Fibroblast of villous mesenchyme (primary cell): ENCODE data around the gene TMPRSS7. TPM values are rescaled to one million over a fixed set of nuclear protein-coding genes. Genes with fewer than 3 reads are reported as not detected.
"Not testable (repeated sequence)": the region's sequence is repeated elsewhere in the genome, so short reads cannot be mapped to it uniquely, and the experiment has no call there.

Experiments used
- DNase-seq: peaks from one replicate; pipeline ENCODE4 v3.0.0-alpha.2; 2010; ENCODE audit warnings: low read depth
- H3K4me3 ChIP-seq: 2 replicates; pipeline ENCODE4 v1.5.1; 2011; ENCODE audit warnings: low read depth, mild to moderate bottlenecking, low read length
- total RNA-seq: library from RNA; depleted of rRNA; stranded (reverse); fragments of >200 nt; gene quantifications from 2 replicates; pipeline ENCODE4 v1.2.3, GENCODE V29; 2012
- TF ChIP-seq, protein P1 (sequence below): IDR thresholded peaks from 2 replicates; pipeline ENCODE4 v1.5.1; 2012; ENCODE audit warnings: low read depth, mild to moderate bottlenecking, low read length; ENCODE audit not compliant: insufficient read depth

The TMPRSS7 gene
- total RNA-seq, 1 donor, result not detected

- TF ChIP-seq, protein P1, sequence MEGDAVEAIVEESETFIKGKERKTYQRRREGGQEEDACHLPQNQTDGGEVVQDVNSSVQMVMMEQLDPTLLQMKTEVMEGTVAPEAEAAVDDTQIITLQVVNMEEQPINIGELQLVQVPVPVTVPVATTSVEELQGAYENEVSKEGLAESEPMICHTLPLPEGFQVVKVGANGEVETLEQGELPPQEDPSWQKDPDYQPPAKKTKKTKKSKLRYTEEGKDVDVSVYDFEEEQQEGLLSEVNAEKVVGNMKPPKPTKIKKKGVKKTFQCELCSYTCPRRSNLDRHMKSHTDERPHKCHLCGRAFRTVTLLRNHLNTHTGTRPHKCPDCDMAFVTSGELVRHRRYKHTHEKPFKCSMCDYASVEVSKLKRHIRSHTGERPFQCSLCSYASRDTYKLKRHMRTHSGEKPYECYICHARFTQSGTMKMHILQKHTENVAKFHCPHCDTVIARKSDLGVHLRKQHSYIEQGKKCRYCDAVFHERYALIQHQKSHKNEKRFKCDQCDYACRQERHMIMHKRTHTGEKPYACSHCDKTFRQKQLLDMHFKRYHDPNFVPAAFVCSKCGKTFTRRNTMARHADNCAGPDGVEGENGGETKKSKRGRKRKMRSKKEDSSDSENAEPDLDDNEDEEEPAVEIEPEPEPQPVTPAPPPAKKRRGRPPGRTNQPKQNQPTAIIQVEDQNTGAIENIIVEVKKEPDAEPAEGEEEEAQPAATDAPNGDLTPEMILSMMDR, result no peak
- no peak for DNase-seq
- H3K4me3 ChIP-seq, result no peak overlapping the region
Measured at GRCh38 chr3:112027142-112027541, 7.4 kb upstream of the TMPRSS7 start.

DNA sequence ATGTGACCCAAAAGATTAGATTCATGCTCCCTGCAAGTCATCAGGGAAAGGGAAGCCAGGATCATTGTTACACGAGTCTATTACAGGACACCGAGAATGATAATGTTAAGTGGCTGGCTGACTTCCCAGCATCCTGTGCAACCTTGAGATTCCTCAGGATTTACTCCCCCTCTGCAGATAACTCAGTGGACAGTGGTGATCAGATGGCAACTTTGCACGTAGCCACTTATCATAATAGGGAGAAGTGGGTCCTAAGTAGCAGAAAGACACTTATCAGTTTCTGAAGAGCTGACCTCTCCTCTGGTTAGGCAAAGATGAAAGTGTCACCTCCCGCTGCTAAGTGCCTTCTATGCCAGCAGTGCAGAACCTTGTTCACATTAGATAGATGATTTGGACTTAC is 6.7 kb upstream of the TMPRSS7 start:
- DNase-seq, result no peak
- TF ChIP-seq, protein P1, result no peak
- H3K4me3 ChIP-seq, result no peak overlapping the region

GRCh38 chr3:112030901-112031300 is 3.6 kb upstream of the TMPRSS7 start:
- no peak overlapping the region for H3K4me3 ChIP-seq
- TF ChIP-seq, protein P1, result no peak

GRCh38 chr3:112032098-112032731 is 2.3 kb upstream of the TMPRSS7 start:
- TF ChIP-seq, protein P1, result no peak
- H3K4me3 ChIP-seq, result no peak overlapping the region
- no peak for DNase-seq

More at GRCh38 chr3:112030901-112031300, 3.6 kb upstream of the TMPRSS7 start:
- DNase-seq, result no peak

- TF ChIP-seq, protein P1, result no peak
- no peak for DNase-seq
- no peak overlapping the region for H3K4me3 ChIP-seq
Measured at GRCh38 chr3:112035241-112035640, 705 bp downstream of the TMPRSS7 start.

DNA sequence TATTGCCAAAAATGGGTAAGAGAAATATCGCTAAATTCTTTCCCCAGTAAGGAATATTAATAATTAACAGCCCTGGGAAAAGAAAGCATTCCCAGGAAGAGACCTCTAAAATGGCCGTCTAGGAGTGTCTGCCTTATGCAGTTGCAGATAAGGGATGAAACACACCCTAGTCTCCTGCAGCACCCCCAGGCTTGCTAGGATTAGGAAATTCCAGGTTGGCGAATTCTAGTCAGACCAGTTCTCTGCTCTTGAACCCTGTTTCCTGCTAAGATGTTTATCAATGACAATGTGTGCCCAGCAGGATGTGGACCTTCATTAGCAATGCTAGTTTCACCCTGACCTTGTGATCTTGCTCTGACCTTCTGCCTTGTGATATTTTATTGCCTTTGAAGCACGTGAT is 2.7 kb downstream of the TMPRSS7 start:
- not testable (repeated sequence) for H3K4me3 ChIP-seq, DNase-seq

DNA sequence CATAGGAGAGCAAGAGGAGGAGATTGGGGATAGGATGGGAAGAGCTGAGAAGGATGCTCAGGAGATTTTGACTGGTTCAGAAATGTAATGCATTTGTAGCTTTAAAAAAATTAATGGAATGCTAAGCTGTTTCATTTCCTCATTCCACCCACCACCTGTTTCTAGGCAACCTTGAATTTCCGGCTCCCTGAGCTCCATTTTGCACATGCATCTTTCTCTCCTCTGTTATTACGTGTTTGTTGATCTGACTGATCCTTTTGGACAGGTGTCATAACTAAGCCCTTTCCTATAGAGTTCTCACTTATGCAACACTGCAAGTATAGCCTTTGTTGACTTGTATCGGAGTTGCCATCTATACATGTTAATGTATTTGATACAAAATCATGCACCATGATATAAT is 4.3 kb downstream of the TMPRSS7 start:
- no peak overlapping the region for H3K4me3 ChIP-seq
- DNase-seq, result no peak
- TF ChIP-seq, protein P1, result no peak
